Thyroid gland (tissue), 4 donors: ENCODE results near the gene SCAPER. TPM values are rescaled to one million over a fixed set of nuclear protein-coding genes. Genes with fewer than 3 reads are reported as not detected.

Experiments used
- DNase-seq, 2 donors: peaks; one replicate each; pipeline ENCODE4 v3.0.0-alpha.2; 2019
- H3K27ac ChIP-seq, 3 donors: fragments of 200-600 bp; sonication (generic); 1 replicate in 2 of 3; 2 replicates in 1 of 3; pipeline ENCODE4 v1.5.1; 2016 to 2019; ENCODE audit warnings: mild to moderate bottlenecking in 1 of 3, moderate library complexity in 1 of 3
- H3K27me3 ChIP-seq: fragments of 200-600 bp; sonication (generic); one replicate; pipeline ENCODE4 v1.5.1; 2019
- H3K36me3 ChIP-seq, 2 donors: fragments of 200-600 bp; sonication (generic); one replicate each; pipeline ENCODE4 v1.5.1; 2016 to 2019
- H3K4me1 ChIP-seq, 2 donors: fragments of 200-600 bp; sonication (generic); one replicate each; pipeline ENCODE4 v1.5.1; 2017 to 2019
- H3K4me3 ChIP-seq, 3 donors: fragments of 200-600 bp; sonication (generic); replicated peaks in 1 of 3; 1 replicate in 2 of 3; 2 replicates in 1 of 3; pipeline ENCODE4 v1.5.1; 2016; ENCODE audit warnings: mild to moderate bottlenecking in 1 of 3
- H3K9me3 ChIP-seq: fragments of 200-600 bp; sonication (generic); one replicate; pipeline ENCODE4 v1.5.1; 2017
- POLR2A ChIP-seq, 2 donors: fragments of 450-650 bp; IDR thresholded peaks; one replicate each; pipeline ENCODE4 v1.6.1; 2017; ENCODE audit warnings: antibody characterized with exemption in 2 of 2, mild to moderate bottlenecking in 2 of 2, moderate library complexity in 1 of 2
- WGBS, 2 donors: methylation state at CpG; one replicate each; pipeline ENCODE4 v1.1.5; 2017; 5-methylcytosine and 5-hydroxymethylcytosine counted together
- intact Hi-C: fragments of 100-400 bp; cut with DNase I; formaldehyde crosslinking; loops from one replicate; pipeline ENCODE4 v1.15.1; 2023
- total RNA-seq, 4 donors: library from RNA; depleted of rRNA; stranded (reverse); fragments of >200 nt; gene quantifications; one replicate each; pipeline ENCODE4 v1.2.3, GENCODE V29; 2016
- TF ChIP-seq, protein P1 (sequence below), 6 experiments: fragments of 200-600 bp in 3 of 6; fragments of 450-650 bp in 3 of 6; sonication (generic) in 3 of 6; IDR thresholded peaks; one replicate each; pipeline ENCODE4 v1.5.1; 2016 to 2019; ENCODE audit warnings: antibody characterized with exemption in 6 of 6, mild to moderate bottlenecking in 2 of 6, inconsistent platforms in 1 of 6, moderate library complexity in 1 of 6

Gene SCAPER
- total RNA-seq, 4 donors from 2014 or later = 45.2 to 90.8 (median 63.6) TPM

- no peak overlapping the region for H3K27ac ChIP-seq
- H3K4me3 ChIP-seq = no peak overlapping the region
- TF ChIP-seq, protein P1, sequence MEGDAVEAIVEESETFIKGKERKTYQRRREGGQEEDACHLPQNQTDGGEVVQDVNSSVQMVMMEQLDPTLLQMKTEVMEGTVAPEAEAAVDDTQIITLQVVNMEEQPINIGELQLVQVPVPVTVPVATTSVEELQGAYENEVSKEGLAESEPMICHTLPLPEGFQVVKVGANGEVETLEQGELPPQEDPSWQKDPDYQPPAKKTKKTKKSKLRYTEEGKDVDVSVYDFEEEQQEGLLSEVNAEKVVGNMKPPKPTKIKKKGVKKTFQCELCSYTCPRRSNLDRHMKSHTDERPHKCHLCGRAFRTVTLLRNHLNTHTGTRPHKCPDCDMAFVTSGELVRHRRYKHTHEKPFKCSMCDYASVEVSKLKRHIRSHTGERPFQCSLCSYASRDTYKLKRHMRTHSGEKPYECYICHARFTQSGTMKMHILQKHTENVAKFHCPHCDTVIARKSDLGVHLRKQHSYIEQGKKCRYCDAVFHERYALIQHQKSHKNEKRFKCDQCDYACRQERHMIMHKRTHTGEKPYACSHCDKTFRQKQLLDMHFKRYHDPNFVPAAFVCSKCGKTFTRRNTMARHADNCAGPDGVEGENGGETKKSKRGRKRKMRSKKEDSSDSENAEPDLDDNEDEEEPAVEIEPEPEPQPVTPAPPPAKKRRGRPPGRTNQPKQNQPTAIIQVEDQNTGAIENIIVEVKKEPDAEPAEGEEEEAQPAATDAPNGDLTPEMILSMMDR (IDR thresholded peaks at IDR 0.05) = no peak
- no peak for TF ChIP-seq POLR2A (IDR thresholded peaks at IDR 0.05)
- H3K4me1 ChIP-seq = peaks cover 38 to 53% of the 10 kb centered on the region in 2 donors
- H3K36me3 ChIP-seq = no peaks in the 10 kb centered on the region
- 23 to 25% methylated on average over 3 of the region's 3 CpGs for WGBS, 2 donors
- no peak for DNase-seq
- H3K27me3 ChIP-seq = peaks cover 80% of the 10 kb centered on the region
- intact Hi-C loops = no loop called here
- H3K9me3 ChIP-seq = no peaks in the 10 kb centered on the region
These were observed 560.1 kb downstream of the SCAPER start for GRCh38 chr15:76344893-76345582.

DNA sequence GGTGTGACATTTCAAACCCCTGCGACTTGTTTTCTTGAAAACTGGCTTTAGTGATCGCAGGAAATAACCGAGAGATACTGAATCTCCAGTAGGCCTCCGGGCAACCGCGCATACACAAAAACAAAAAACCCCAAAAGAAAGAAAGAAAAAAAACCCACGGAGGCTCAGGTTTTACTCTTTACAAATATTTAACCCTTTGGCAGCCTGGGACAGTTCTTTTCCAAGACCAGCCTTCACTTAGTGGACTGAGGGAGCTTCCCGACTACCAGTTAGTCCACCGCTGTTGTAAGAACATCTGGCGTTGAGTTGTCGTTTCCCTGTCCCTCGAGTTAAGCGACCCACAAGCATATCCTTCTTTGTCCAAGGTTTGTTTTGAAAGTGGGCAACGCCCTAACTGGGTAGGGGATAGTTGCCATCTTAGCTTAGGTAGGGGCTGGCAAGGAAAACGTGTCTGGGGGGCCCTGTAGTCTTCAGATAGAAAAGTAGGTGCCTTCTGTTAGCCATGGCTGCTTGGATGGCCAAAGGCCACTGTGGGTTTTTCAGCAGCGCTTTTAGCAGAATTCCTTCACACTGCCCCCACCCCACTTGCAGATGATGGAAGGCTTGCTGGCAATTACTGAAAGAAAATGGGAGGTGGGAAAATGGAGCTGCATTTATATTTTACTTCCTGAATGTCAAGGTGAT, 561.7 kb downstream of the SCAPER start:
- H3K27ac ChIP-seq = no peak overlapping the region
- H3K9me3 ChIP-seq = no peaks in the 10 kb centered on the region
- H3K4me1 ChIP-seq = peaks cover 41 to 62% of the 10 kb centered on the region in 2 donors
- no peak for DNase-seq
- 23 to 29% methylated on average over 16 of the region's 16 CpGs for WGBS, 2 donors
- TF ChIP-seq POLR2A (IDR thresholded peaks at IDR 0.05) = no peak
- TF ChIP-seq, protein P1 (IDR thresholded peaks at IDR 0.05) = no peak
- no peaks in the 10 kb centered on the region for H3K36me3 ChIP-seq
- H3K27me3 ChIP-seq = peaks cover 87% of the 10 kb centered on the region
- intact Hi-C loops = no loop called here
- no peak overlapping the region for H3K4me3 ChIP-seq

DNA sequence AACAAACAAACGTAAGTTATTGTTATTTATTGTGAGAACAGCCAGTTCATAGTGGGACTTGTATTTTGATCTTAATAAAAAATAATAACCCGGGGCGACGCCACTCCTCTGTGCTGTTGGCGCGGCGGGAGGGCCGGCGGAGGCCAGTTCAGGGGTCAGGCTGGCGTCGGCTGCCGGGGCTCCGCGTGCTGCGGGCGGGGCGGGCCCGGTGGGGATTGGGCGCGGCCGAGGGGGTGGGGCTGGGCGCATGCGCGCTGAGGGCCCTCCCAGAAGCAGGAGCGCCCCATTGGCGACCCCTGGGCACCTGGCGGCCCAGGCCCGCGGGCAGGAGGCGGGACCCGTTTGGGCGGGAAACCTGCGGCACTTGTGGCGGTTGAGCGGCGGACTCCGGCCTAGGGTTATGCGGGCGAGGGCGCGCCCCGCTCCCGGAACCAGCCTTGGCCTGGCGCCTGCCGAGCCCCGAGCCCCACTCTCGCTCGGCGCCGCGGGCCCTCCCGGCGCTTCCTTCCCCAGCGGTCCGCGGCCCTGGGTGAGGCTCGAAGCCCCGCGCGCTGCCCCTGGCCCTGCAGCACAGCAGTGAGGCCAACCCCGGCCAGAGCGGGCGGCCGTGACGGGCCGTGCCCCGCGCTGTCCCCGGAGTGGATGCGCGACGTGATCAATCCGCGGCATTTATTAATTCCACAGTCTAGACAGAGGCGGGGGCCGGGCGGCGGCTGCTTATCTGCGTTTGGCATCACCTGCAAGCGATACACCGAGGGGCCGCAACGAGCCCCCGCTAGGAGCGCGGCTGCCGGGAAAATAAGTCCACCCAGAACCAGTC, 562.5 kb downstream of the SCAPER start:
- Histone ChIP-seq H3K27ac (no peak overlapping the region), H3K4me3 (no peak overlapping the region), H3K9me3 (no peaks in the 10 kb centered on the region), H3K27me3 (peaks cover 93% of the 10 kb centered on the region), H3K4me1 (peaks cover 41 to 70% of the 10 kb centered on the region in 2 donors), H3K36me3 (no peaks in the 10 kb centered on the region)
- DNase-seq = no peak
- intact Hi-C loops = no loop called here
- no peak for TF ChIP-seq POLR2A (IDR thresholded peaks at IDR 0.05)
- TF ChIP-seq, protein P1 (IDR thresholded peaks at IDR 0.05) = no peak
- 6 to 23% methylated on average over 9 to 53 of the region's 87 CpGs for WGBS, 2 donors

- Histone ChIP-seq H3K4me3 (no peak overlapping the region), H3K27me3 (peaks cover 93% of the 10 kb centered on the region), H3K9me3 (no peaks in the 10 kb centered on the region), H3K27ac (no peak overlapping the region), H3K36me3 (no peaks in the 10 kb centered on the region), H3K4me1 (peaks cover 40 to 72% of the 10 kb centered on the region in 2 donors)
- intact Hi-C loops = no loop called here
- WGBS, 2 donors = 4 to 9% methylated on average over 10 to 20 of the region's 20 CpGs
- no peak for TF ChIP-seq POLR2A (IDR thresholded peaks at IDR 0.05)
- TF ChIP-seq, protein P1 (IDR thresholded peaks at IDR 0.05) = no peak
- DNase-seq = no peak
These were observed 563.1 kb downstream of the SCAPER start for GRCh38 chr15:76342058-76342381.
